A673 (cell line): ENCODE measurements around the gene PHAX. TPM values are rescaled to one million over a fixed set of nuclear protein-coding genes. Genes with fewer than 3 reads are reported as not detected.
A peak's percentile ranks its signal among the peaks of the same experiment; 100 is the strongest.

Source experiments
- BruUV-seq: library from RNA; stranded (reverse); fragments of 400-500 nt; replicated peaks from 2 replicates; lab custom pipeline; 2021; lab: Mats Ljungman, UMichigan
- CTCF ChIA-PET: fragments of 300-600 bp; sonication (Branson Sonifier 250); formaldehyde crosslinking; loops from one replicate; lab custom pipeline; 2022; ENCODE audit warnings: antibody characterized with exemption; lab: Charles Lee
- POLR2A ChIA-PET: fragments of 300-600 bp; sonication (Branson Sonifier 250); formaldehyde crosslinking; loops from one replicate; lab custom pipeline; 2022; ENCODE audit warnings: antibody characterized with exemption; ENCODE audit not compliant: low non-redundant PET; lab: Charles Lee
- DNase-seq: peaks from one replicate; pipeline ENCODE4 v3.0.0-alpha.2; 2015; ENCODE audit warnings: low spot score
- H3K27ac ChIP-seq: fragments of 200-600 bp; sonication (generic); 2 replicates; pipeline ENCODE4 v1.5.1; 2016; ENCODE audit warnings: mixed run types, low read depth, mild to moderate bottlenecking, mixed read lengths, antibody characterized with exemption, low read length; ENCODE audit not compliant: poor library complexity, severe bottlenecking
- H3K27me3 ChIP-seq: fragments of 200-600 bp; sonication (generic); replicated peaks from 2 replicates; pipeline ENCODE4 v1.6.1; 2017; ENCODE audit warnings: mixed run types, low read depth, mild to moderate bottlenecking, mixed read lengths, antibody characterized with exemption, low read length; ENCODE audit not compliant: insufficient read depth, poor library complexity
- H3K36me3 ChIP-seq: fragments of 200-600 bp; sonication (generic); 2 replicates; pipeline ENCODE4 v1.6.1; 2016; ENCODE audit warnings: mixed run types, mild to moderate bottlenecking, mixed read lengths, antibody characterized with exemption, low read length; ENCODE audit not compliant: insufficient read depth, poor library complexity, severe bottlenecking
- H3K4me1 ChIP-seq: fragments of 200-600 bp; sonication (generic); 2 replicates; pipeline ENCODE4 v1.6.1; 2017; ENCODE audit warnings: mixed run types, mild to moderate bottlenecking, mixed read lengths, antibody characterized with exemption, low read length; ENCODE audit not compliant: insufficient read depth, poor library complexity, severe bottlenecking
- H3K4me3 ChIP-seq: fragments of 200-600 bp; sonication (generic); 2 replicates; pipeline ENCODE4 v1.5.1; 2016; ENCODE audit warnings: low read depth, mixed run types, mild to moderate bottlenecking, mixed read lengths, low read length; ENCODE audit not compliant: poor library complexity, severe bottlenecking
- H3K9me3 ChIP-seq: fragments of 200-600 bp; sonication (generic); 2 replicates; pipeline ENCODE4 v1.6.1; 2016; ENCODE audit warnings: mixed run types, low read depth, mild to moderate bottlenecking, mixed read lengths, antibody characterized with exemption, low read length; ENCODE audit not compliant: poor library complexity, severe bottlenecking
- CTCF ChIP-seq: fragments of 300-800, 200-600 bp; sonication (generic); conservative IDR thresholded peaks from 2 replicates; pipeline ENCODE4 v1.5.1; 2017; ENCODE audit warnings: low read depth, mild to moderate bottlenecking, antibody characterized with exemption, low read length, moderate library complexity, mixed read lengths
- EZH2 ChIP-seq: fragments of 200-600 bp; sonication (generic); IDR thresholded peaks from 2 replicates; pipeline ENCODE4 v1.6.1; 2017; ENCODE audit warnings: borderline replicate concordance, low read depth, mild to moderate bottlenecking, mixed read lengths, antibody characterized with exemption, low read length; ENCODE audit not compliant: poor library complexity, severe bottlenecking
- intact Hi-C: fragments of 100-400 bp; cut with micrococcal nuclease; formaldehyde crosslinking; loops from one replicate; pipeline ENCODE4 v1.10.0; 2022; ENCODE audit not compliant: unreplicated experiment
- total RNA-seq: library from RNA; stranded (reverse); gene quantifications from 2 replicates; pipeline ENCODE4 v1.2.3, GENCODE V29; 2021

The PHAX gene
- total RNA-seq, 1 experiment from 2014 or later = 71.3 TPM

DNA sequence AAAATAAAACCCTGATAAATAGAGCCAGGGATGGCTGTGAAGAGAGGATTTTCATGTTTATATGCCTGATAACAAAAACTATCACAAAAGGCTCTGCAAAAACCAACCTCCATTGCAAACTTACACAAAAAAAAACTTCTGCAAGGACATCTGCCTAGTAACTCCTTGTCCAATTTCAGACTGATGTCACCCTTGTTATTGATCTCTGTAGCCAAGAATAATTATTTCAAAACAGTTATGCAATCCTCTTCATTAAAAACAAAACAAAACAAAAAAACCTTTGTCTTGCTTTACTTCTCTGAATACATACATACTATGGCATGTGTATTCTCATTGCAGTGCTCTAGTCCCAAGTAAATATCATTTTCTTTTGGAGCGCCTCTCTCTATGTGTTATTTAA, 49.7 kb downstream of the PHAX start:
- peak overlapping the region; percentile 65 for H3K27ac ChIP-seq
- peaks cover 4% of the 10 kb centered on the region for H3K9me3 ChIP-seq
- peaks cover 18% of the 10 kb centered on the region for H3K4me1 ChIP-seq
- H3K4me3 ChIP-seq = no peak overlapping the region
- POLR2A ChIA-PET = no interaction called here
- TF ChIP-seq CTCF (no peak), EZH2 (no peak)
- no TSS peak for BruUV-seq
- H3K36me3 ChIP-seq = no peaks in the 10 kb centered on the region
- CTCF ChIA-PET = no interaction called here
- H3K27me3 ChIP-seq = no peaks in the 10 kb centered on the region
- intact Hi-C loops = loop anchor here (10.0 kb wide), 2 partner anchors 394 to 1554 kb away; no protein-coding TSS in a partner anchor
- no peak for DNase-seq

DNA sequence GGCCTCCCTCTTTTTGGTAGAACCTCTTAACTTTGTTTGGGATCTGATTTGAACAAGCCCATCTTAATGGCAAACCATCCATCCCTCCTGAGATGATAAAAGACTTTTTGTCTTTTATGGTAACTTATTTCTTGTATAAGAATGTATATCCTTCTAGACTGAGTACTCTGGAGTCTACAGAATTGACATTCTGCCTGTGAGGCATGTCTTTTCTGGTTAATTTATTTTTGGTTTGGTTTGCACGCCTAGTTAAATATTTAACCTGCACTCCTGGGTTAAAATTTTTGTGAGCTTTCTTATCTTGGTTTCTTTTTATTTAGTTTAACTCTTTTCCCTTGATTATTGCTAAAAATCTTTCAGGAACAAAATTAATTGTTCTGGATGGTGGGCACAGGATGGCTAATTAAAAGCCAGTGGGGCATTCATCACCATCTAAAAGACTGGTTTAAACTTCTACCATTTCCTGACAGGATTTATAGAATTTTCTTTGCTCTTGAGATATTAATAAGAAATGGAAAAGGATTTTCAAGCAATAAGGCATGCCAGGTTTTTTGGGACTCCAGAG, 50.3 kb downstream of the PHAX start:
- CTCF ChIA-PET = no interaction called here
- no peaks in the 10 kb centered on the region for H3K27me3 ChIP-seq
- POLR2A ChIA-PET = interaction anchor here (0.6 kb wide), 1 partner anchor 1311 kb away, joined by 3 read pairs; no protein-coding TSS in a partner anchor
- no peak overlapping the region for H3K4me3 ChIP-seq
- no peaks in the 10 kb centered on the region for H3K36me3 ChIP-seq
- DNase-seq = peak; percentile 69
- BruUV-seq = no TSS peak
- TF ChIP-seq CTCF = no peak
- TF ChIP-seq EZH2 = no peak
- H3K9me3 ChIP-seq = no peaks in the 10 kb centered on the region
- peaks cover 22% of the 10 kb centered on the region for H3K4me1 ChIP-seq
- intact Hi-C loops = loop anchor here (10.0 kb wide), 2 partner anchors 394 to 1554 kb away; no protein-coding TSS in a partner anchor
- H3K27ac ChIP-seq = peak overlapping the region; percentile 65

DNA sequence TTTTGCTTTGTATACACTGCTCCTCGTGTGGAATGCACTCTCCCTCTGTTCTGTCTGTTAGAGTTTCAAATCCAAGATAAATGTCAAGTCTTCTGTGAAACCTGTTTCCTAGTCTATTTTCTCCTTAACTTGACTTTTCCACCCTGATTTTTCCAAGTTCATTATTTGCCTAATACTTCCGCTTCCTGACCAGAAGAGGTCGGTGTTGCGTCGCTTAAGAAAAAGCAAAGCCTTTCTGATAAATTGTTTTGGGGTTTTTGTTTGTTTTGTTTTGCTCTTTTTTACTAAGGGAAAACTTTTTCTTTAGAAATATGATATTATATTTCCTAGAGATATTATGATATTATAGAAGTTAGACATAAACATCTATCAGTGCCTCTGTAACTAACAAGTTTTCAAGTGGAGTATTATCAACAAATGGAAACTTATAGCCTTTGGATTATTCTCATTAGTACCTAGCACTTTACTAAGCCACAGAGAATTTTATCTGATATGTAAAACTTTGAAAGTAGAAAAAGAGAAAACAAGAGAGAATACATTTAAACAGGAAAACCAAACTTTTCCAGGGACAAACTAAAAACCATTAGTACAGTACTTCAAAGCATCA, 55.8 kb downstream of the PHAX start:
- H3K9me3 ChIP-seq = no peaks in the 10 kb centered on the region
- TF ChIP-seq EZH2 (no peak), CTCF (peak; percentile 92)
- ChIA-PET POLR2A (no interaction called here), CTCF (interaction anchor here (0.7 kb wide), 1 partner anchor 619 kb away, joined by 5 read pairs; no protein-coding TSS in a partner anchor)
- intact Hi-C loops = loop anchor here (1.0 to 10.0 kb wide), 5 partner anchors 388 to 1548 kb away; no protein-coding TSS in a partner anchor
- no TSS peak for BruUV-seq
- H3K36me3 ChIP-seq = no peaks in the 10 kb centered on the region
- peak; percentile 66 for DNase-seq
- no peak overlapping the region for H3K27ac ChIP-seq
- peaks cover 22% of the 10 kb centered on the region for H3K4me1 ChIP-seq
- no peaks in the 10 kb centered on the region for H3K27me3 ChIP-seq
- no peak overlapping the region for H3K4me3 ChIP-seq
